Muscle layer of colon (tissue), 2 donors: ENCODE results near the gene FOXC1.

Experiments used
- H3K27ac ChIP-seq: one replicate; pipeline ENCODE4 v1.7.0; 2013; ENCODE audit warnings: low read depth, mild to moderate bottlenecking, low read length, moderate library complexity
- H3K27me3 ChIP-seq, 2 donors: one replicate each; pipeline ENCODE4 v1.7.0; 2013; ENCODE audit warnings: low read length in 2 of 2, mild to moderate bottlenecking in 2 of 2; ENCODE audit not compliant: insufficient read depth in 2 of 2, control insufficient read depth in 1 of 2
- H3K36me3 ChIP-seq: one replicate; pipeline ENCODE4 v1.7.0; 2013; ENCODE audit warnings: mild to moderate bottlenecking, low read length; ENCODE audit not compliant: insufficient read depth
- H3K4me1 ChIP-seq: one replicate; pipeline ENCODE4 v1.7.0; 2013; ENCODE audit warnings: mild to moderate bottlenecking, low read length; ENCODE audit not compliant: insufficient read depth
- H3K4me3 ChIP-seq, 2 donors: one replicate each; pipeline ENCODE4 v1.7.0; 2013; ENCODE audit warnings: low read length in 2 of 2, low read depth in 1 of 2, mild to moderate bottlenecking in 1 of 2, moderate library complexity in 1 of 2
- H3K9ac ChIP-seq: one replicate; pipeline ENCODE4 v1.7.0; 2013; ENCODE audit warnings: low read length
- H3K9me3 ChIP-seq: one replicate; pipeline ENCODE4 v1.7.0; 2013; ENCODE audit warnings: mild to moderate bottlenecking, low read length
- donor health status: abdominal sarcoma.
- donor health status: Adenocarcinoma of cecum.

FOXC1 gene

GRCh38 chr6:1594445-1595200, 15.1 kb upstream of the FOXC1 start:
- Histone ChIP-seq H3K4me1 (peaks cover 7% of the 10 kb centered on the region), H3K9ac (no peak overlapping the region), H3K27me3 (peaks cover 0 to 32% of the 10 kb centered on the region in 2 donors), H3K36me3 (no peaks in the 10 kb centered on the region), H3K9me3 (no peaks in the 10 kb centered on the region), H3K4me3 (no peak overlapping the region), H3K27ac (no peak overlapping the region)

GRCh38 chr6:1595271-1596087, 14.2 kb upstream of the FOXC1 start:
- no peak overlapping the region for H3K9ac ChIP-seq
- H3K4me3 ChIP-seq = peak overlapping the region; percentile 18 to 43

DNA sequence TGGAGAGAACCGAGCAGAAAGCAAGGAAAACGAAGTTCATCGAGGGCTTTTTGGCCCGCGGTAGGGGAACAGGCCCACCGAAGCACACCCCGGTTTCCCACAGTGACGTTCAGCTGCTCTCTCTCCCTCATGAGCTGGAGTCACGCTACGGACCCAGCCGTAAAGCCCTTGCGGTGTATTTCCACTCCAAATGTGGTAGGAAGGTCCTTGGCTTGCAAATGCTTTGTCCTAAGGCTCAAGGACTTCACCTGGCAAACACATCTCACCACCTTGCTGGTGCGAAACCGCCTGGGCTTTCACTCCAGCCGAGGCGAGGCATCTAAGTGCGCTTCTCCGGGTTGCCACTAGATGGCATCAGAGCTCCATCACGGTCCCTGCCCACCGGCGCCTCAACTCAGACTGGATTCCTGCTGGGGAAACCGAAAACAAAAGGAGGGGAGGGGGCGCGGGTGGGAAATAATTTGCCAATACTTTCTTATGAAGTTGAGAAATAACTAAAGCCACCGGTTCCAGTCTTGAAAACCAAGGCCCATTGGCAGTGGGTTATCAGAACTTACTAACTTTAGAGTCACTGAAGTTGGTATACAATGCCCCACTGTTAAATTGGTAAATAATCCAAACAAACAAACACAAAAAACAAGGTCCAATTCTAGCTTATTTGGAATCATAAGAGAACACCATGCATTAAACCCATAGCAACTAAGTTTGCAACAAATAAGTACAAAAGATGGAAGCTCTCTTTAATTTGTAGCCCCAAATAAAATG, 13.4 kb upstream of the FOXC1 start:
- no peak overlapping the region for H3K9ac ChIP-seq
- H3K9me3 ChIP-seq = no peaks in the 10 kb centered on the region
- H3K27me3 ChIP-seq = peaks cover 8 to 35% of the 10 kb centered on the region in 2 donors
- peak overlapping the region; percentile 18 to 43 for H3K4me3 ChIP-seq
- H3K36me3 ChIP-seq = no peaks in the 10 kb centered on the region
- H3K27ac ChIP-seq = no peak overlapping the region
- peaks cover 7% of the 10 kb centered on the region for H3K4me1 ChIP-seq

More at GRCh38 chr6:1595271-1596087, 14.2 kb upstream of the FOXC1 start:
- no peak overlapping the region for H3K27ac ChIP-seq
- peaks cover 1 to 32% of the 10 kb centered on the region in 2 donors for H3K27me3 ChIP-seq
- no peaks in the 10 kb centered on the region for H3K9me3 ChIP-seq
- no peaks in the 10 kb centered on the region for H3K36me3 ChIP-seq
- peaks cover 7% of the 10 kb centered on the region for H3K4me1 ChIP-seq

- H3K9ac ChIP-seq = no peak overlapping the region
- H3K27me3 ChIP-seq = peaks cover 8 to 44% of the 10 kb centered on the region in 2 donors
- H3K4me3 ChIP-seq = no peak overlapping the region
- no peaks in the 10 kb centered on the region for H3K36me3 ChIP-seq
- H3K4me1 ChIP-seq = peaks cover 7% of the 10 kb centered on the region
- no peaks in the 10 kb centered on the region for H3K9me3 ChIP-seq
- H3K27ac ChIP-seq = no peak overlapping the region
These were observed 12.5 kb upstream of the FOXC1 start for GRCh38 chr6:1597121-1597744.

DNA sequence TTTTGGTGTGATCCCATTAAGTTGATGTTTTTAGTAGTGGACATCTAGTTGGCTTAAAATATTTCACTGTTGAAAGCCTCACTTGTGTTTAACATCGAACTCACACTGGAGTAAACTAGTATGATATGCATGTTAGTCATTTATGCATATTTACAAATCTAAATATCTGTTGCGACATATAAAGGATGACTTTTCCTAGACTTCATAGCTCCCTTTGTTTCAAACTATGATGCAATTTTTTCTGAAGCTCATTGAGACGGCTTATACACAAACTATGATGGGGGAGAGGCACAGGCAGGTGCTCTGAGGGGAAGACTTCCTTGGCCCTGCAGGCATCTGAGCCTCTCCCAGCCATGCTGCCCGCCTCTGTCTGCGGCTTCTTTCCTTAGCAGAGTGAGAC, 11.8 kb upstream of the FOXC1 start:
- Histone ChIP-seq H3K27me3 (peaks cover 8 to 49% of the 10 kb centered on the region in 2 donors), H3K36me3 (no peaks in the 10 kb centered on the region)

DNA sequence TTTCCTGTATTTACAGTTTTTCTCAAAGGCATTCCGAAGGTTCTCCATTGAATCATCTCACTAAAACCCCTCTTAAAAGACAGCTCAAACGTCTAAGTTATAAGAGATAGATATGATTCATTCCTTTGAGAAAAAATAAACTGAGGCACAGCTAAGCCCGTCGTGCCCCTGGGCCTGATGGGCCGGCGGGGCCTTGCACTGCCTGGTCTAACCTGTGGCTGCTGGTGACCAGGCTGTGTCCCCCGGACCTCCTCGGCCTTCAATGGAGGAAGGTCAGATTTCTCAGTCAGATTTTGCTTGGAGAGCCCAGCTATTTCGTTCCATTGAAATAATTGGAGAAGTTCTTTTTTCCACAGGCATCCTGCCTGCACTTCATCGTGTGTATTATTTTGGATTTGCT, 11.3 kb upstream of the FOXC1 start:
- H3K27me3 ChIP-seq = peaks cover 8 to 54% of the 10 kb centered on the region in 2 donors
- peaks cover 7% of the 10 kb centered on the region for H3K4me1 ChIP-seq
- no peak overlapping the region for H3K4me3 ChIP-seq
- H3K9ac ChIP-seq = no peak overlapping the region
- H3K9me3 ChIP-seq = no peaks in the 10 kb centered on the region
- no peak overlapping the region for H3K27ac ChIP-seq
- H3K36me3 ChIP-seq = no peaks in the 10 kb centered on the region

More for the DNA sequence above, 11.8 kb upstream of the FOXC1 start:
- no peak overlapping the region for H3K9ac ChIP-seq
- peaks cover 7% of the 10 kb centered on the region for H3K4me1 ChIP-seq
- no peak overlapping the region for H3K27ac ChIP-seq
- no peak overlapping the region for H3K4me3 ChIP-seq
- H3K9me3 ChIP-seq = no peaks in the 10 kb centered on the region

GRCh38 chr6:1598886-1599285, 10.8 kb upstream of the FOXC1 start:
- peaks cover 7% of the 10 kb centered on the region for H3K4me1 ChIP-seq
- H3K27me3 ChIP-seq = peaks cover 8 to 56% of the 10 kb centered on the region in 2 donors
- H3K9me3 ChIP-seq = no peaks in the 10 kb centered on the region
- no peak overlapping the region for H3K4me3 ChIP-seq
- no peak overlapping the region for H3K27ac ChIP-seq
- H3K36me3 ChIP-seq = no peaks in the 10 kb centered on the region
- H3K9ac ChIP-seq = no peak overlapping the region

DNA sequence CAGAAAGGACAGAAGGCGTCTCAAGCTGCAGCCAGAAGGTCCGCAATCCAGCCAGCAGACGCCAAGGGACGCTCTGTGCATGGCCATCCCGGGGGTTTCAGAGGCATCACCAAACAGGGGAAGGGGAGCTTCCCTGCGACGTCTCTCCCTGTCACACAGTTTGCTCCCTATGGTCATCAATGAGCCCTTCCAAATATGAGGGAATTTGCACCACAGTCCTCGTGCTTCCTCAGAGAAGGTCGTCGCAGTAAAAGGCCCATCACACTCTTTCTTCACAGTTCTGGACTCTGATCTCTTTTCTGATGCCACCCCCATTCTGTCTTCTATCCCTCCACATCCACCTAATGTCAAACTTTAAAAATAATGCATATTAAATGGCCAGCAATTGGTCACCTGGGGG, 10.2 kb upstream of the FOXC1 start:
- Histone ChIP-seq H3K9me3 (no peaks in the 10 kb centered on the region), H3K36me3 (no peaks in the 10 kb centered on the region), H3K27ac (no peak overlapping the region), H3K4me1 (peaks cover 7% of the 10 kb centered on the region), H3K4me3 (no peak overlapping the region), H3K9ac (no peak overlapping the region), H3K27me3 (peaks cover 8 to 56% of the 10 kb centered on the region in 2 donors)

DNA sequence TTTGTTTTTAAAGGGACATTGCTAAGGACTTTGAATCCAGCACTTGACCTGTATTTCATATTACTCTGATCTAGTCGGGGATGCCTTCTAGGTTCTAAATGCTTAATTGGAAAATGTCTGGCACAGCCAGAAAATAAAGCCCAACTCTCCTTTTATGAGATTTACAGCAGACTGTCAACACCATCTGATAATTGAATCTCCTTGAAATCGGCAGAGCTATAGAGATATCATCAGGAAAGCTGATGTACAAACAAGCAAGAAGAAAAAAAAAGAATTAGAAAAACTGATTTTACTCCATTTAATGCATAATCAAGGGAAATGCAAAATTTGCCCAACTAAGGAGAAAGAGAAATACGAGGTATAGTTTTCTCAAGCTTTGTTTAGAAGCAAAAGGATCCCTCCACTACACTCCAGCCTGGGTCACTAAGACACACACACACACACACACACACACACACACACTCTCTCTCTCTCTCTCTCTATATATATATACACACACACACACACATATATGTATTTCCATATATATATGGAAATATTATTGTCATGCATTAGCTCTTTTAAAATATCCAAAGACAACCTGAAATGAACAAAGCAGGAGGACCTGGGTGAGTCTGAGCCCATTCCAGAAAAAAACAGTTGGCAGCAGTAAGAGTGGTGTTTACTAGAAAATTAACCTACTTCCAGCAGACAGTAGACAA, 9.5 kb upstream of the FOXC1 start:
- no peaks in the 10 kb centered on the region for H3K36me3 ChIP-seq
- peaks cover 11 to 59% of the 10 kb centered on the region in 2 donors for H3K27me3 ChIP-seq
- no peaks in the 10 kb centered on the region for H3K9me3 ChIP-seq
- H3K4me3 ChIP-seq = no peak overlapping the region
- peaks cover 7% of the 10 kb centered on the region for H3K4me1 ChIP-seq
- no peak overlapping the region for H3K9ac ChIP-seq
- H3K27ac ChIP-seq = no peak overlapping the region

GRCh38 chr6:1600764-1601157, 9.0 kb upstream of the FOXC1 start:
- Histone ChIP-seq H3K4me3 (no peak overlapping the region), H3K9me3 (no peaks in the 10 kb centered on the region), H3K36me3 (no peaks in the 10 kb centered on the region), H3K9ac (no peak overlapping the region), H3K27me3 (peaks cover 17 to 59% of the 10 kb centered on the region in 2 donors), H3K27ac (no peak overlapping the region), H3K4me1 (peaks cover 7% of the 10 kb centered on the region)
